GM12801 (cell line): Measurements from ENCODE around the gene EI24.

Experiments
- CTCF ChIP-seq: IDR thresholded peaks from one replicate; pipeline ENCODE4 v1.5.1; 2011; ENCODE audit warnings: control low read depth; ENCODE audit not compliant: insufficient read length; ENCODE audit errors: extremely low read depth

The EI24 gene

GRCh38 chr11:125568970-125569914 lies at the start of gene EI24:
Gene EI24 (plus strand): TSS chr11:125569477. CDS start chr11:125572528, 3,051 bp downstream.
- no peak for TF ChIP-seq CTCF

- TF ChIP-seq CTCF: no peak
Measured at GRCh38 chr11:125519860-125520834, 49.1 kb upstream of the EI24 start.

GRCh38 chr11:125525303-125525702 lies 44.0 kb upstream of the EI24 start:
- no peak for TF ChIP-seq CTCF

GRCh38 chr11:125532668-125533067 lies 36.6 kb upstream of the EI24 start:
- no peak for TF ChIP-seq CTCF

GRCh38 chr11:125535585-125535984 lies 33.7 kb upstream of the EI24 start:
- no peak for TF ChIP-seq CTCF

GRCh38 chr11:125542709-125543108 lies 26.6 kb upstream of the EI24 start:
- TF ChIP-seq CTCF: no peak

- TF ChIP-seq CTCF: no peak
Measured at GRCh38 chr11:125550780-125551179, 18.5 kb upstream of the EI24 start.
